ENCODE data around the gene NDUFV2.

NDUFV2 gene

GRCh38 chr18:9182852-9183399, 80.4 kb downstream of the NDUFV2 start:
- Histone ChIP-seq H3K36me3 (peaks cover 13 to 15% (median 14%) of the 10 kb centered on the region in 3 donors), H3K4me1 (peaks cover 0 to 17% (median 7%) of the 10 kb centered on the region in 4 donors), H3K27ac (no peak overlapping the region), H3K27me3 (no peaks in the 10 kb centered on the region), H3K4me3 (no peak overlapping the region), H3K9me3 (no peaks in the 10 kb centered on the region)
- TF ChIP-seq CTCF (IDR thresholded peaks at IDR 0.05), result no peak
- DNase-seq, result no peak
- intact Hi-C loops (cut with DNase I; ENCODE audit: low total_unique reads), result no loop called here

Measured in tibial artery (tissue), 4 donors.